ENCODE measurements around the gene CD276.

CD276 gene

DNA sequence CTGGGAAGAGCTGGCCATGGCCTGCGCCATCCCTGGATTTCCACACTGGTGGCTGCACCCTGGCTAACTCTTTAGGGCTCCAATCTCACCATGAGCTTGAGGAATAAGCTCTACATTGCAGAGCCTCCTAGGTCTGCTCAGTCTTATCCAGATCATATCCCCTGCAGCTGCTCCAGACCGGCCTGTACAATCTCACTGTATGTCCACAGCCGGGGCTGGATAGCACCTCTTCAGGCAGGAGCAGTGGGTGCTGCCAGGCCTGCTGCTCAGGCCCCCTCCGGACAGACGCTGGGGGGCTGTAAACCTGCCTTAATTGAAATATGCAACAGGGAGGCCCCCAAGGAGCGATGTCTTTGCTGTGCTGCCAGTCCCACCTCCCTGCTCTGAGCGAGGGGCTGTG is 53.4 kb downstream of the CD276 start:
- Histone ChIP-seq H3K36me3 (ENCODE audit: insufficient read depth, low read depth, low read length) (no peaks in the 10 kb centered on the region), H3K9ac (ENCODE audit: low read depth, low read length) (no peak overlapping the region), H3K9me3 (ENCODE audit: insufficient read depth, low read depth, low read length) (no peaks in the 10 kb centered on the region), H3K4me3 (ENCODE audit: low read length) (no peak overlapping the region), H3K4me1 (ENCODE audit: insufficient read depth, low read length) (no peaks in the 10 kb centered on the region), H3K27ac (ENCODE audit: low read length) (no peak overlapping the region), H3K27me3 (ENCODE audit: insufficient read depth, low read length) (no peaks in the 10 kb centered on the region)

- no peak overlapping the region for H3K4me3 ChIP-seq (ENCODE audit: low read length)
- no peak overlapping the region for H3K9ac ChIP-seq (ENCODE audit: low read depth, low read length)
- H3K36me3 ChIP-seq (ENCODE audit: insufficient read depth, low read depth, low read length), result no peaks in the 10 kb centered on the region
- H3K27ac ChIP-seq (ENCODE audit: low read length), result no peak overlapping the region
- H3K27me3 ChIP-seq (ENCODE audit: insufficient read depth, low read length), result no peaks in the 10 kb centered on the region
- no peaks in the 10 kb centered on the region for H3K9me3 ChIP-seq (ENCODE audit: insufficient read depth, low read depth, low read length)
- peaks cover 10% of the 10 kb centered on the region; the same call in 1 of the 2 replicates for H3K4me1 ChIP-seq (ENCODE audit: insufficient read depth, low read length)
These were observed 56.2 kb downstream of the CD276 start for GRCh38 chr15:73740152-73741048.

- no peak overlapping the region for H3K27ac ChIP-seq (ENCODE audit: low read length)
- H3K9me3 ChIP-seq (ENCODE audit: insufficient read depth, low read depth, low read length), result no peaks in the 10 kb centered on the region
- peaks cover 11% of the 10 kb centered on the region; the same call in 1 of the 2 replicates for H3K4me1 ChIP-seq (ENCODE audit: insufficient read depth, low read length)
These were observed 57.2 kb downstream of the CD276 start for GRCh38 chr15:73741321-73741836.

GRCh38 chr15:73744293-73744692 is 60.1 kb downstream of the CD276 start:
- no peak overlapping the region for H3K27ac ChIP-seq (ENCODE audit: low read length)
- H3K36me3 ChIP-seq (ENCODE audit: insufficient read depth, low read depth, low read length), result no peaks in the 10 kb centered on the region
- no peak overlapping the region for H3K4me3 ChIP-seq (ENCODE audit: low read length)
- H3K9ac ChIP-seq (ENCODE audit: low read depth, low read length), result no peak overlapping the region
- no peaks in the 10 kb centered on the region; the same call in 1 of the 2 replicates for H3K27me3 ChIP-seq (ENCODE audit: insufficient read depth, low read length)
- no peaks in the 10 kb centered on the region for H3K9me3 ChIP-seq (ENCODE audit: insufficient read depth, low read depth, low read length)
- H3K4me1 ChIP-seq (ENCODE audit: insufficient read depth, low read length), result peaks cover 19% of the 10 kb centered on the region; the same call in 1 of the 2 replicates

More at GRCh38 chr15:73741321-73741836, 57.2 kb downstream of the CD276 start:
- Histone ChIP-seq H3K4me3 (ENCODE audit: low read length) (no peak overlapping the region), H3K36me3 (ENCODE audit: insufficient read depth, low read depth, low read length) (no peaks in the 10 kb centered on the region), H3K27me3 (ENCODE audit: insufficient read depth, low read length) (no peaks in the 10 kb centered on the region), H3K9ac (ENCODE audit: low read depth, low read length) (no peak overlapping the region)

GRCh38 chr15:73745073-73745472 is 60.9 kb downstream of the CD276 start:
- no peaks in the 10 kb centered on the region for H3K9me3 ChIP-seq (ENCODE audit: insufficient read depth, low read depth, low read length)
- H3K4me1 ChIP-seq (ENCODE audit: insufficient read depth, low read length), result peaks cover 19% of the 10 kb centered on the region; the same call in 1 of the 2 replicates
- no peak overlapping the region for H3K27ac ChIP-seq (ENCODE audit: low read length)
- H3K27me3 ChIP-seq (ENCODE audit: insufficient read depth, low read length), result no peaks in the 10 kb centered on the region; the same call in 1 of the 2 replicates
- no peak overlapping the region for H3K9ac ChIP-seq (ENCODE audit: low read depth, low read length)
- no peaks in the 10 kb centered on the region for H3K36me3 ChIP-seq (ENCODE audit: insufficient read depth, low read depth, low read length)
- H3K4me3 ChIP-seq (ENCODE audit: low read length), result no peak overlapping the region

DNA sequence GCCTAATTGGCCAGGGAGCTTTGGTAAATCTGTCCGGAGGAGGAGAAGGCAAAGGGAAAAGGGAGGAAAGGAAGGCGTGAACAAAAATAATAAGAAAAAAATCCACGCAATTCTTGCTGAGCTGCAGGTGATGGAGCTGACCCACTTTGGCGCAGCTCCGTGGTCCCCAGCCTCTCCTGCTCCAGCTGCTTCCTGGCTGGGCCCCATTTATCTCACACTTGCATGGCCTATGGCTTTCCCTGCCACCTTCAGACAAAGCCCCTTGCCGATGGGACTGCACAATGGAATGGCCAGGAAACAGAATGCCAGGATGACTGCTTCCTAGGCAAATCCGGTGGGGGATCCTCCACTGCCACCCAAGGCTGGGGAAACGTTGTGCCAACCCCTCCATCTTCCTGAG is 62.1 kb downstream of the CD276 start:
- H3K4me3 ChIP-seq (ENCODE audit: low read length), result no peak overlapping the region
- H3K27ac ChIP-seq (ENCODE audit: low read length), result no peak overlapping the region
- no peaks in the 10 kb centered on the region for H3K9me3 ChIP-seq (ENCODE audit: insufficient read depth, low read depth, low read length)
- no peak overlapping the region for H3K9ac ChIP-seq (ENCODE audit: low read depth, low read length)
- peaks cover 9% of the 10 kb centered on the region for H3K27me3 ChIP-seq (ENCODE audit: insufficient read depth, low read length)
- H3K4me1 ChIP-seq (ENCODE audit: insufficient read depth, low read length), result peaks cover 19% of the 10 kb centered on the region; the same call in 1 of the 2 replicates
- no peaks in the 10 kb centered on the region for H3K36me3 ChIP-seq (ENCODE audit: insufficient read depth, low read depth, low read length)

DNA sequence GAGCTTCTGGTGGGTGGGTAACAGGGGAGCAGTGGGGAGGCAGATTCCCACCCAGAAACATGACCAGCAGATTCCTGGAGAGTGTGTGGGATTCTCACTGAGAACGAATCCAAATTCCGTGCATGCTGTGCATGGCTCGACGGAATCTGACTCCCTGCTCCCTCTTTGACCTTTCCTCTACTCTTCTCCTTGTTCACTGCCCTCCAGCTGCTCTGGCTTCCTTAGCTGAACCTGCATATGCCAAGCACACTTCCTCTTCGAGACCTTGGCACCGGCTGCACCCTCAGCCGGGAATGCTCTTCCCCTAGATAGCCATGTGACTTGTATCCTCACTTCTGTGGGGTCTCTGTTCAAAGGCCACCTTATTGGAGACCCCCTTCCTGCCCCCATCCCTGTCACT is 62.7 kb downstream of the CD276 start:
- no peak overlapping the region for H3K27ac ChIP-seq (ENCODE audit: low read length)
- H3K27me3 ChIP-seq (ENCODE audit: insufficient read depth, low read length), result peaks cover 13% of the 10 kb centered on the region
- no peak overlapping the region for H3K9ac ChIP-seq (ENCODE audit: low read depth, low read length)
- no peaks in the 10 kb centered on the region for H3K9me3 ChIP-seq (ENCODE audit: insufficient read depth, low read depth, low read length)
- H3K4me1 ChIP-seq (ENCODE audit: insufficient read depth, low read length), result peaks cover 19% of the 10 kb centered on the region; the same call in 1 of the 2 replicates
- H3K36me3 ChIP-seq (ENCODE audit: insufficient read depth, low read depth, low read length), result no peaks in the 10 kb centered on the region
- H3K4me3 ChIP-seq (ENCODE audit: low read length), result no peak overlapping the region

GRCh38 chr15:73747847-73748590 is 63.8 kb downstream of the CD276 start:
- Histone ChIP-seq H3K9ac (ENCODE audit: low read depth, low read length) (no peak overlapping the region), H3K4me1 (ENCODE audit: insufficient read depth, low read length) (peaks cover 18% of the 10 kb centered on the region; the same call in 1 of the 2 replicates), H3K27me3 (ENCODE audit: insufficient read depth, low read length) (peaks cover 13% of the 10 kb centered on the region), H3K27ac (ENCODE audit: low read length) (no peak overlapping the region), H3K4me3 (ENCODE audit: low read length) (no peak overlapping the region), H3K36me3 (ENCODE audit: insufficient read depth, low read depth, low read length) (no peaks in the 10 kb centered on the region), H3K9me3 (ENCODE audit: insufficient read depth, low read depth, low read length) (no peaks in the 10 kb centered on the region)

DNA sequence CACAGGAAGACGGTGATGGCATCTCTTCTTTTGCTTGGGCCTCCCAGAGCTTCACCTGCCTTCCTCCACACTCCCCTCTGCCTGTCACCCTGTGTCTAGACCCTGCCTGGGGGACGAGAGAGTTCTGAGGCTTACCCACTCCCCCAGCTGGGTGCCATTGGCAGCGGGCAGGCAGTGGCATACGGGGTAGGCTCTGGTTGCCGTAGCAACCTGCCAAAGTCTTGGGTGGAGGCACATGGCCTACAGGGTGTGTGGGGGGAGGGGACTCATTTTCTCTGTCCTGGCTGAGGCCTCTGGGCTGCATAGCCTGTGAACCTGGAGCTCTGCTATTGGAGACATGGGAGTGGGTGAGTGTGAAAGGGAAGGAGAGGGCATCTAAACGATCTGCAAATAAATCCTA is 64.5 kb downstream of the CD276 start:
- no peak overlapping the region for H3K27ac ChIP-seq (ENCODE audit: low read length)
- no peaks in the 10 kb centered on the region for H3K36me3 ChIP-seq (ENCODE audit: insufficient read depth, low read depth, low read length)
- peaks cover 19% of the 10 kb centered on the region for H3K27me3 ChIP-seq (ENCODE audit: insufficient read depth, low read length)
- H3K9me3 ChIP-seq (ENCODE audit: insufficient read depth, low read depth, low read length), result no peaks in the 10 kb centered on the region
- no peak overlapping the region for H3K4me3 ChIP-seq (ENCODE audit: low read length)
- peaks cover 20% of the 10 kb centered on the region; the same call in 1 of the 2 replicates for H3K4me1 ChIP-seq (ENCODE audit: insufficient read depth, low read length)
- H3K9ac ChIP-seq (ENCODE audit: low read depth, low read length), result no peak overlapping the region

- no peak overlapping the region for H3K4me3 ChIP-seq (ENCODE audit: low read length)
- H3K9me3 ChIP-seq (ENCODE audit: insufficient read depth, low read depth, low read length), result no peaks in the 10 kb centered on the region
- H3K4me1 ChIP-seq (ENCODE audit: insufficient read depth, low read length), result peaks cover 21% of the 10 kb centered on the region; the same call in 1 of the 2 replicates
- no peaks in the 10 kb centered on the region for H3K36me3 ChIP-seq (ENCODE audit: insufficient read depth, low read depth, low read length)
- no peak overlapping the region for H3K9ac ChIP-seq (ENCODE audit: low read depth, low read length)
- peaks cover 27% of the 10 kb centered on the region for H3K27me3 ChIP-seq (ENCODE audit: insufficient read depth, low read length)
- no peak overlapping the region for H3K27ac ChIP-seq (ENCODE audit: low read length)
These were observed 65.3 kb downstream of the CD276 start for GRCh38 chr15:73749533-73749932.

- Histone ChIP-seq H3K4me1 (ENCODE audit: insufficient read depth, low read length) (peaks cover 19% of the 10 kb centered on the region; the same call in 1 of the 2 replicates), H3K36me3 (ENCODE audit: insufficient read depth, low read depth, low read length) (no peaks in the 10 kb centered on the region), H3K9ac (ENCODE audit: low read depth, low read length) (no peak overlapping the region), H3K27me3 (ENCODE audit: insufficient read depth, low read length) (peaks cover 29% of the 10 kb centered on the region), H3K4me3 (ENCODE audit: low read length) (no peak overlapping the region), H3K27ac (ENCODE audit: low read length) (no peak overlapping the region), H3K9me3 (ENCODE audit: insufficient read depth, low read depth, low read length) (no peaks in the 10 kb centered on the region)
These were observed 65.8 kb downstream of the CD276 start for GRCh38 chr15:73749971-73750370.

Data from iPS-20b (cell line).